Uterus (tissue), 2 donors: ENCODE results near the gene WDR81.

Experiments used
- POLR2A ChIP-seq, 2 donors: fragments of 450-650 bp; IDR thresholded peaks; one replicate each; pipeline ENCODE4 v1.6.1; 2016; ENCODE audit warnings: antibody characterized with exemption in 2 of 2, mild to moderate bottlenecking in 1 of 2, moderate library complexity in 1 of 2
- TF ChIP-seq, protein P1 (sequence below), 4 experiments: fragments of 200-600 bp in 2 of 4; fragments of 450-650 bp in 2 of 4; sonication (generic) in 2 of 4; IDR thresholded peaks; one replicate each; pipeline ENCODE4 v1.5.1; 2016 to 2019; ENCODE audit warnings: antibody characterized with exemption in 4 of 4, mild to moderate bottlenecking in 2 of 4, moderate library complexity in 1 of 4

GRCh38 chr17:1709971-1710806 is 14.3 kb upstream of the WDR81 start, which contains the start of gene TLCD2:
- TF ChIP-seq, protein P1, sequence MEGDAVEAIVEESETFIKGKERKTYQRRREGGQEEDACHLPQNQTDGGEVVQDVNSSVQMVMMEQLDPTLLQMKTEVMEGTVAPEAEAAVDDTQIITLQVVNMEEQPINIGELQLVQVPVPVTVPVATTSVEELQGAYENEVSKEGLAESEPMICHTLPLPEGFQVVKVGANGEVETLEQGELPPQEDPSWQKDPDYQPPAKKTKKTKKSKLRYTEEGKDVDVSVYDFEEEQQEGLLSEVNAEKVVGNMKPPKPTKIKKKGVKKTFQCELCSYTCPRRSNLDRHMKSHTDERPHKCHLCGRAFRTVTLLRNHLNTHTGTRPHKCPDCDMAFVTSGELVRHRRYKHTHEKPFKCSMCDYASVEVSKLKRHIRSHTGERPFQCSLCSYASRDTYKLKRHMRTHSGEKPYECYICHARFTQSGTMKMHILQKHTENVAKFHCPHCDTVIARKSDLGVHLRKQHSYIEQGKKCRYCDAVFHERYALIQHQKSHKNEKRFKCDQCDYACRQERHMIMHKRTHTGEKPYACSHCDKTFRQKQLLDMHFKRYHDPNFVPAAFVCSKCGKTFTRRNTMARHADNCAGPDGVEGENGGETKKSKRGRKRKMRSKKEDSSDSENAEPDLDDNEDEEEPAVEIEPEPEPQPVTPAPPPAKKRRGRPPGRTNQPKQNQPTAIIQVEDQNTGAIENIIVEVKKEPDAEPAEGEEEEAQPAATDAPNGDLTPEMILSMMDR (IDR thresholded peaks at IDR 0.05): no peak
- peak in 1 of 2 donors; percentile 53 for TF ChIP-seq POLR2A (IDR thresholded peaks at IDR 0.05)
